HepG2 (cell line): ENCODE data around the gene UBR3. TPM values are rescaled to one million over a fixed set of nuclear protein-coding genes. Genes with fewer than 3 reads are reported as not detected.

Source experiments
- ATAC-seq: fragments of 200-7000 bp; cut with Tn5 transposase; 3 replicates; pipeline ENCODE4 v1.9.1; 2020; ENCODE audit warnings: mild to moderate bottlenecking, moderate library complexity
- BruUV-seq: library from RNA; stranded (reverse); fragments of 400-500 nt; replicated peaks from 2 replicates; lab custom pipeline; 2021; lab: Mats Ljungman, UMichigan
- CTCF ChIA-PET: fragments of 300-600 bp; formaldehyde crosslinking; extraction: SDS; loops from one replicate; lab custom pipeline; 2021; ENCODE audit warnings: low total read pairs, inconsistent platforms, low intra/inter-chr PET ratio; lab: Yijun Ruan, JAX
- POLR2A ChIA-PET: fragments of 350-600 bp; sonication (Branson Sonifier 250); formaldehyde crosslinking; loops from one replicate; lab custom pipeline; 2020; ENCODE audit warnings: antibody characterized with exemption, inconsistent platforms; lab: Yijun Ruan, JAX
- DNase-seq: peaks from one replicate; pipeline ENCODE4 v3.0.0-alpha.2; 2015; ENCODE audit warnings: low spot score
- FAIRE-seq: peaks from 3 replicates; lab custom pipeline; 2011; peaks lifted over from hg19 to GRCh38; lab: Jason Lieb, UNC
- H2AFZ ChIP-seq: one replicate; pipeline ENCODE4 v1.6.1; 2011; ENCODE audit warnings: low read length, inconsistent platforms
- H3K27ac ChIP-seq: fragments of 300-600 bp; 3 replicates; pipeline ENCODE4 v1.8.0; 2011; ENCODE audit warnings: mixed run types, mild to moderate bottlenecking, mixed read lengths, low read length, inconsistent platforms; ENCODE audit not compliant: insufficient read depth; ENCODE audit errors: extremely low read length
- H3K27me3 ChIP-seq, 2 experiments: fragments of 200-600 bp in 1 of 2; 2 replicates in 1 of 2; 3 replicates in 1 of 2; pipeline versions ENCODE4 v1.6.0 to v1.8.0; 2011; ENCODE audit warnings: low read length in 2 of 2, mild to moderate bottlenecking in 2 of 2, moderate library complexity in 2 of 2, inconsistent platforms in 1 of 2; ENCODE audit not compliant: insufficient read depth in 2 of 2, control insufficient read depth in 1 of 2
- H3K36me3 ChIP-seq, 2 experiments: fragments of 200-600 bp in 1 of 2; replicated peaks in 1 of 2; 2 replicates in 1 of 2; 3 replicates in 1 of 2; pipeline versions ENCODE4 v1.5.1 to v1.8.0; 2011; ENCODE audit warnings: low read length in 2 of 2, inconsistent platforms in 1 of 2; ENCODE audit not compliant: insufficient read depth in 2 of 2, control insufficient read depth in 1 of 2
- H3K4me1 ChIP-seq: 2 replicates; pipeline ENCODE4 v1.5.1; 2012; ENCODE audit warnings: low read length, inconsistent platforms; ENCODE audit not compliant: insufficient read depth
- H3K4me2 ChIP-seq: 2 replicates; pipeline ENCODE4 v1.6.0; 2011; ENCODE audit warnings: low read depth, low read length, inconsistent platforms
- H3K4me3 ChIP-seq, 3 experiments: fragments of 200-600 bp in 1 of 3; sonication (generic), shearing (Covaris generic) in 1 of 3; replicated peaks in 1 of 3; 2 replicates each; pipeline ENCODE4 v1.5.1; 2011 to 2016; ENCODE audit warnings: low read length in 3 of 3, inconsistent platforms in 2 of 3, low read depth in 2 of 3, mild to moderate bottlenecking in 2 of 3, control low read depth in 1 of 3, mixed read lengths in 1 of 3; ENCODE audit not compliant: insufficient read depth in 1 of 3
- H3K79me2 ChIP-seq: one replicate; pipeline ENCODE4 v1.6.1; 2011; ENCODE audit warnings: low read length, inconsistent platforms; ENCODE audit not compliant: insufficient read depth
- H3K9ac ChIP-seq: 2 replicates; pipeline ENCODE4 v1.6.0; 2011; ENCODE audit warnings: mild to moderate bottlenecking, low read depth, low read length, inconsistent platforms; ENCODE audit not compliant: insufficient read depth
- H3K9me3 ChIP-seq: 2 replicates; pipeline ENCODE4 v1.5.1; 2012; ENCODE audit warnings: mild to moderate bottlenecking, low read length
- H4K20me1 ChIP-seq: 2 replicates; pipeline ENCODE4 v1.6.0; 2011; ENCODE audit warnings: inconsistent platforms, mild to moderate bottlenecking, low read length, moderate library complexity; ENCODE audit not compliant: insufficient read depth
- ARNTL ChIP-seq: sonication (generic); formaldehyde crosslinking; IDR thresholded peaks from 2 replicates; pipeline ENCODE4 v1.4.0; 2020; ENCODE audit warnings: mild to moderate bottlenecking, missing genetic modification reagents
- CHD2 ChIP-seq: IDR thresholded peaks from 2 replicates; pipeline ENCODE4 v1.6.1; 2011; ENCODE audit warnings: low read depth, low read length, improper control_type of control experiment
- MEF2D ChIP-seq: sonication (generic); formaldehyde crosslinking; IDR thresholded peaks from 2 replicates; pipeline ENCODE4 v1.5.1; 2020; ENCODE audit warnings: mild to moderate bottlenecking, missing genetic modification reagents
- MYC ChIP-seq: sonication (generic); formaldehyde crosslinking; IDR thresholded peaks from 2 replicates; pipeline ENCODE4 v1.9.0; 2021; ENCODE audit warnings: missing genetic modification reagents, borderline replicate concordance
- RAD51 ChIP-seq: fragments of 450-650 bp; IDR thresholded peaks from 2 replicates; pipeline ENCODE4 v1.6.1; 2016; ENCODE audit warnings: borderline replicate concordance
- RBFOX2 ChIP-seq: fragments of 200-400 bp; formaldehyde crosslinking; IDR thresholded peaks from 2 replicates; pipeline ENCODE4 v1.6.1; 2017; ENCODE audit warnings: low read depth, mild to moderate bottlenecking, low read length
- TBL1XR1 ChIP-seq: fragments of 150-350 bp; IDR thresholded peaks from 2 replicates; pipeline ENCODE4 v1.6.1; 2014; ENCODE audit warnings: borderline replicate concordance, low read length; ENCODE audit not compliant: partially characterized antibody
- WGBS: methylation state at CpG from one replicate; pipeline ENCODE4 v1.1.6; 2017; ENCODE audit warnings: low lambda C conversion rate; 5-methylcytosine and 5-hydroxymethylcytosine counted together
- in situ Hi-C: cut with HindIII; loops from 2 replicates; pipeline ENCODE4 v1.10.0; 2017; ENCODE audit warnings: low pct_unique_long_range_greater_than_20kb; ENCODE audit not compliant: extremely low pct_ligation_motif_present
- intact Hi-C: fragments of 100-400 bp; cut with micrococcal nuclease; formaldehyde crosslinking; loops from one replicate; pipeline ENCODE4 v1.10.0; 2022; ENCODE audit not compliant: unreplicated experiment
- polyA plus RNA-seq, 8 experiments: library from polyadenylated mRNA; depleted of rRNA in 3 of 8; stranded (reverse) in 7 of 8; unstranded in 1 of 8; fragments of >200 nt; fragmentation: Illumina TruSeq in 4 of 8; extraction: Trizol in 4 of 8; gene quantifications; 2 replicates each; pipeline versions ENCODE4 v1.2.1 to v1.2.3, GENCODE V29; 2011 to 2016; ENCODE audit warnings: low read depth in 4 of 8, missing spikeins in 1 of 8, mixed read lengths in 1 of 8; ENCODE audit not compliant: insufficient read depth in 1 of 8
- total RNA-seq, 5 experiments: library from RNA; depleted of rRNA; stranded (reverse); fragments of >200 nt; fragmentation: Illumina TruSeq; extraction: Trizol; gene quantifications; 2 replicates each; pipeline ENCODE4 v1.2.3, GENCODE V29; 2016; ENCODE audit warnings: low read depth in 1 of 5
- TF ChIP-seq, protein P1 (sequence below): sonication (generic); formaldehyde crosslinking; IDR thresholded peaks from 2 replicates; pipeline ENCODE4 v1.4.0; 2020; ENCODE audit warnings: low read depth, mild to moderate bottlenecking, missing genetic modification reagents
- TF ChIP-seq, protein P2 (sequence below): sonication (generic); formaldehyde crosslinking; IDR thresholded peaks from 2 replicates; pipeline ENCODE4 v1.5.1; 2020; ENCODE audit warnings: missing genetic modification reagents, mild to moderate bottlenecking, borderline replicate concordance
- TF ChIP-seq, protein P3 (sequence below): IDR thresholded peaks from 2 replicates; pipeline ENCODE4 v1.6.1; 2016; ENCODE audit warnings: missing compliant biosample characterization, missing genetic modification reagents, borderline replicate concordance
- TF ChIP-seq, protein P4 (sequence below): sonication (generic); formaldehyde crosslinking; IDR thresholded peaks from 2 replicates; pipeline ENCODE4 v1.4.0; 2020; ENCODE audit warnings: missing genetic modification reagents; ENCODE audit errors: not compliant biosample characterization

The UBR3 gene
- total and polyA plus RNA-seq, 2 of the 13 experiments (the other 11 are each of a cell fraction or from before 2014, with no cell fraction given): 15.1 to 28.0 TPM

DNA sequence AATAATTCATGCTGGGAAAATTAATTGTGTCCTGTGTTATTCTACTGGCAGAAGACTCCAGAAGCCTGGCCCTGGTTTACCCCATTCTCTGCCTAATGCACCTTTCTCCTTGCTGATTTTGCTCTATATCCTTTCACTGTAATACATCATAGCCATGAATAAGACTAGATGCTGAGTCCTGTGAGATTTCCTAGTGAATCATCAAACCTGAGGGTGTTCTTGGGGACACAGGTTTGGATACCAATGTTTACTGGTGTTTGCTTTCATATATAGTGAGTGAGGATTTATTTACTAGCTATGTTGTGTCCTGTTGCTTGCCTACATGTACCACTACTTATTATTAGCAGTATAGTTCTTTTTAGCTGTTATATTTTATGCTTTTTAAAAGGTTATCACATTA, 9.0 kb upstream of the UBR3 start:
- Histone ChIP-seq H3K27me3 (no peaks in the 10 kb centered on the region), H3K9ac (no peak overlapping the region), H2AFZ (no peak overlapping the region), H3K4me2 (no peak overlapping the region), H3K27ac (no peak overlapping the region), H3K9me3 (no peaks in the 10 kb centered on the region), H4K20me1 (no peaks in the 10 kb centered on the region), H3K4me1 (peaks cover 23% of the 10 kb centered on the region), H3K36me3 (peaks cover 11 to 48% of the 10 kb centered on the region in 2 experiments), H3K79me2 (peaks cover 29% of the 10 kb centered on the region), H3K4me3 (no peak overlapping the region)
- FAIRE-seq (no peak), DNase-seq (no peak), ATAC-seq (no peak)
- POLR2A ChIA-PET: interaction anchor here (1.7 to 1.9 kb wide), 2 partner anchors 9 to 20 kb away, joined by 6 to 7 read pairs; partner anchors contain the start of genes SSB and UBR3
- in situ Hi-C loops (no loop called here), intact Hi-C loops (no loop called here)
- no TSS peak for BruUV-seq
- CTCF ChIA-PET: no interaction called here
- TF ChIP-seq, protein P1, sequence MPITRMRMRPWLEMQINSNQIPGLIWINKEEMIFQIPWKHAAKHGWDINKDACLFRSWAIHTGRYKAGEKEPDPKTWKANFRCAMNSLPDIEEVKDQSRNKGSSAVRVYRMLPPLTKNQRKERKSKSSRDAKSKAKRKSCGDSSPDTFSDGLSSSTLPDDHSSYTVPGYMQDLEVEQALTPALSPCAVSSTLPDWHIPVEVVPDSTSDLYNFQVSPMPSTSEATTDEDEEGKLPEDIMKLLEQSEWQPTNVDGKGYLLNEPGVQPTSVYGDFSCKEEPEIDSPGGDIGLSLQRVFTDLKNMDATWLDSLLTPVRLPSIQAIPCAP (CRISPR knock-in tag): no peak
- TF ChIP-seq RBFOX2: 0 out of 2 replicates have a peak, but pooled peaks have one; percentile 31

DNA sequence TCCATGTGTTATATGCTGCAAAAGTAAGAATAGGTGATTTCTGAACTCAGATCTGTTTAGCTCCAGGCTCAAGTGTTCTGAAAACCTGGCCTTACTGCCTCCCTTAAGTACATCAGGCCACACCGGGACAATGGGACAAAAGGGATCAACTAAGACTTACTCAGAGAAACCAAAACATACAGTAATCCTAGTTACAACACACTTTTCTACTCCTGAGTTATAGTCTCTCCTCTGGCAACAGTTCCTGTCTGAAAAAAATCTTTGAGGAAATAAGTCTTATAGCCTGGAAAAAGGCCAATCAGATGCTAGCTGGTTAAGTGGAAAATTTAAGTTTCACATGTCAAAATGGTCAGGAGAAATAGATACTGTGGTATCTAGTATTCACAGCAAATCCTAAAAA, 8.1 kb upstream of the UBR3 start:
- DNase-seq (no peak), FAIRE-seq (no peak), ATAC-seq (no peak)
- intact Hi-C loops: no loop called here
- in situ Hi-C loops: no loop called here
- Histone ChIP-seq H3K36me3 (peaks cover 11 to 41% of the 10 kb centered on the region in 2 experiments), H3K9ac (no peak overlapping the region), H3K4me2 (no peak overlapping the region), H3K27me3 (no peaks in the 10 kb centered on the region), H3K4me3 (no peak overlapping the region), H4K20me1 (no peaks in the 10 kb centered on the region; the same call in 1 of the 2 replicates), H3K4me1 (peaks cover 26% of the 10 kb centered on the region), H2AFZ (no peak overlapping the region), H3K27ac (no peak overlapping the region), H3K79me2 (peaks cover 37% of the 10 kb centered on the region), H3K9me3 (no peaks in the 10 kb centered on the region)
- no TSS peak for BruUV-seq
- ChIA-PET CTCF (no interaction called here), POLR2A (interaction anchor here (1.7 to 1.9 kb wide), 2 partner anchors 8 to 20 kb away, joined by 6 to 7 read pairs; partner anchors contain the start of genes SSB and UBR3)
- 96% methylated on average over 1 of the region's 1 CpG for WGBS
- no peak for TF ChIP-seq MYC (CRISPR knock-in tag)
- TF ChIP-seq, protein P2, sequence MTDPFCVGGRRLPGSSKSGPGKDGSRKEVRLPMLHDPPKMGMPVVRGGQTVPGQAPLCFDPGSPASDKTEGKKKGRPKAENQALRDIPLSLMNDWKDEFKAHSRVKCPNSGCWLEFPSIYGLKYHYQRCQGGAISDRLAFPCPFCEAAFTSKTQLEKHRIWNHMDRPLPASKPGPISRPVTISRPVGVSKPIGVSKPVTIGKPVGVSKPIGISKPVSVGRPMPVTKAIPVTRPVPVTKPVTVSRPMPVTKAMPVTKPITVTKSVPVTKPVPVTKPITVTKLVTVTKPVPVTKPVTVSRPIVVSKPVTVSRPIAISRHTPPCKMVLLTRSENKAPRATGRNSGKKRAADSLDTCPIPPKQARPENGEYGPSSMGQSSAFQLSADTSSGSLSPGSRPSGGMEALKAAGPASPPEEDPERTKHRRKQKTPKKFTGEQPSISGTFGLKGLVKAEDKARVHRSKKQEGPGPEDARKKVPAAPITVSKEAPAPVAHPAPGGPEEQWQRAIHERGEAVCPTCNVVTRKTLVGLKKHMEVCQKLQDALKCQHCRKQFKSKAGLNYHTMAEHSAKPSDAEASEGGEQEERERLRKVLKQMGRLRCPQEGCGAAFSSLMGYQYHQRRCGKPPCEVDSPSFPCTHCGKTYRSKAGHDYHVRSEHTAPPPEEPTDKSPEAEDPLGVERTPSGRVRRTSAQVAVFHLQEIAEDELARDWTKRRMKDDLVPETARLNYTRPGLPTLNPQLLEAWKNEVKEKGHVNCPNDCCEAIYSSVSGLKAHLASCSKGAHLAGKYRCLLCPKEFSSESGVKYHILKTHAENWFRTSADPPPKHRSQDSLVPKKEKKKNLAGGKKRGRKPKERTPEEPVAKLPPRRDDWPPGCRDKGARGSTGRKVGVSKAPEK (CRISPR knock-in tag): no peak
- no peak for TF ChIP-seq MEF2D
- TF ChIP-seq CHD2: no peak
- no peak for TF ChIP-seq RAD51
- TF ChIP-seq ARNTL (CRISPR knock-in tag): no peak
- no peak for TF ChIP-seq TBL1XR1
- TF ChIP-seq, protein P3, sequence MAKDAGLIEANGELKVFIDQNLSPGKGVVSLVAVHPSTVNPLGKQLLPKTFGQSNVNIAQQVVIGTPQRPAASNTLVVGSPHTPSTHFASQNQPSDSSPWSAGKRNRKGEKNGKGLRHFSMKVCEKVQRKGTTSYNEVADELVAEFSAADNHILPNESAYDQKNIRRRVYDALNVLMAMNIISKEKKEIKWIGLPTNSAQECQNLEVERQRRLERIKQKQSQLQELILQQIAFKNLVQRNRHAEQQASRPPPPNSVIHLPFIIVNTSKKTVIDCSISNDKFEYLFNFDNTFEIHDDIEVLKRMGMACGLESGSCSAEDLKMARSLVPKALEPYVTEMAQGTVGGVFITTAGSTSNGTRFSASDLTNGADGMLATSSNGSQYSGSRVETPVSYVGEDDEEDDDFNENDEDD (CRISPR knock-in tag): no peak
- TF ChIP-seq, protein P4, sequence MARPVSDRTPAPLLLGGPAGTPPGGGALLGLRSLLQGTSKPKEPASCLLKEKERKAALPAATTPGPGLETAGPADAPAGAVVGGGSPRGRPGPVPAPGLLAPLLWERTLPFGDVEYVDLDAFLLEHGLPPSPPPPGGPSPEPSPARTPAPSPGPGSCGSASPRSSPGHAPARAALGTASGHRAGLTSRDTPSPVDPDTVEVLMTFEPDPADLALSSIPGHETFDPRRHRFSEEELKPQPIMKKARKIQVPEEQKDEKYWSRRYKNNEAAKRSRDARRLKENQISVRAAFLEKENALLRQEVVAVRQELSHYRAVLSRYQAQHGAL (CRISPR knock-in tag): no peak
